ENCODE results near the gene RNPS1. TPM values are rescaled to one million over a fixed set of nuclear protein-coding genes. Genes with fewer than 3 reads are reported as not detected.

Gene RNPS1
- polyA plus RNA-seq, 2 donors = 41.4 to 100.0 TPM

DNA sequence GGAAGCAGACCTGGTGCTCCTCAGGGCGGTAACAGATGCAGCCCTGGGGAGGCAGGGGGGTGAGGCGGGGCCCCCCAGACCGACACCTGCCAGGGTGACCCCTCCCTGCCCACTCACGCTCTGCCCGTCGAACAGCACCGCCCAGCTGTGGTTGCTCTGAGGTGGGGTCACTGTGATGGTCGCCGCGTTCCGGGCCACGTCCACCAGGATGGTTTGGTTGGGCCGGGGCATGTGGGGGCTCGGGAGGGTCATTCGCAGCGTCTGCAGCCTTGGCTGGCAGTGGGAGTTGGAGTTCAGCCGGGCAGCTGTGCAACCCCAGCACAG, 58.0 kb downstream of the RNPS1 start:
- peaks cover 7 to 27% of the 10 kb centered on the region in 2 donors for H3K4me1 ChIP-seq (ENCODE audit: control insufficient read depth in 2 of 2, insufficient read depth in 2 of 2, low read length in 1 of 2)
- 89 to 91% methylated on average over 14 to 17 of the region's 17 CpGs for WGBS, 2 donors

DNA sequence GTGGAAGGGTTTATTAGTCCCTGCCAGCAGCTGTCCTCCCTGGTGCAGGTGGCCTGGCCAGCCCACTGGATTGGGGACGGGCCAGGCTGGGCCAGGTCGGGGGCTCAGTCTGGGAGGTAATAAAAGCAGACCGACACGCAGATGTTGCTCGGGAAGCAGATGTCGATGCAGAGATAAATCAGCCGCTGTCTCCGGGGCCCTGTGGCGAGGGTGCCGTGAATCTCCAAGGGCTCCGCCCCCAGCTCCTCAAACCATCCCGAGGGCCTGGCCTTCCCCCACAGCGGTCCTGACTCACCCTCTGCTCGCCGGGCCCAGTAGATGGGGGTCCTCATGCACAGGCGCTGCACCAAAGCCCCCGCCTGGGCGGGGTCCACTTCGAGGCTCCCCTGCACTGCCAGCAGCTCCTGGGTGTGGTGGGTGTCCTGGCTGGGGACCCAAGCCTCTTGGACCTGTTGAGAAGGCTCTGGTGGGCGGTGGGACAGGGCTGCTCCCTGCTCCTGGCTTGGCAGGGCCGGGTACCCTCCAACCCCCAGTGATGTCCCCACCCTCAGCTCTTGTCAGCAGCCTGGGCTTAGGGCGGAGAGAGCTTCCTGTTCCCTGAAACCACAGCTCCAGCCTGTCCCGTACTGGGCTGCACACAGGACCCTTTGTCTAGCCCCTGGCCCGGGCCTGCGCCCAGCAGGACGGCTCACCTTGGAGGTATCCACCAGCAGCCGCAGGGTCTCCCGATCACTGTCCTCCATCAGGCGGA, 58.5 kb downstream of the RNPS1 start:
- 88 to 90% methylated on average over 29 of the region's 29 CpGs for WGBS, 2 donors
- peaks cover 0 to 27% of the 10 kb centered on the region in 2 donors for H3K36me3 ChIP-seq (ENCODE audit: control insufficient read depth in 2 of 2, insufficient read depth in 2 of 2, low read length in 1 of 2)

More for the DNA sequence above, 58.0 kb downstream of the RNPS1 start:
- peaks cover 0 to 27% of the 10 kb centered on the region in 2 donors for H3K36me3 ChIP-seq (ENCODE audit: control insufficient read depth in 2 of 2, insufficient read depth in 2 of 2, low read length in 1 of 2)
- no peaks in the 10 kb centered on the region for H3K27me3 ChIP-seq (ENCODE audit: control insufficient read depth in 1 of 2, insufficient read depth in 2 of 2, low read length in 2 of 2)
- H3K27ac ChIP-seq (ENCODE audit: low read depth in 2 of 2, low read length in 1 of 2) = no peak overlapping the region
- no peak overlapping the region for H3K4me3 ChIP-seq (ENCODE audit: low read depth in 1 of 2, low read length in 2 of 2)
- no peaks in the 10 kb centered on the region for H3K9me3 ChIP-seq (ENCODE audit: control insufficient read depth in 2 of 2, insufficient read depth in 1 of 2, low read depth in 1 of 2, low read length in 1 of 2)

DNA sequence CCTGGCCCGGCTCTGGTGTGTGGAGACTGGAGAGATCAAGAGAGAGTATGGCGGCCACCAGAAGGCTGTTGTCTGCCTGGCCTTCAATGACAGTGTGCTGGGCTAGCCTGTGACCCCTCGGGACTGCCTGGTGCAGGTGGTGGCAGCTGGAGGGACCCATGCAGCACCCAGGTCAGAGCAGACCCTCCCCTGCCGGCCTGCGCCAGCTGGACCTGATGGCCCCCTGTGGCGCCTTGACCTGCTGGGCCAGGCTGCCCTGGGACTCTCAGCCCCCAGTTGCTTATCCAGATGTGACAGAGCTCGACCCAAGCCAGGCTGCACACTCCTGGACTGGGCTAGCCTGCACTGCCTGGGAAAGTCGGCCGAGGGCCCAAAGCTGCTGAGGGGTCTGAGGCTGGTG, 59.2 kb downstream of the RNPS1 start:
- peaks cover 7 to 29% of the 10 kb centered on the region in 2 donors for H3K4me1 ChIP-seq (ENCODE audit: control insufficient read depth in 2 of 2, insufficient read depth in 2 of 2, low read length in 1 of 2)

More for the DNA sequence above, 58.5 kb downstream of the RNPS1 start:
- no peak overlapping the region for H3K4me3 ChIP-seq (ENCODE audit: low read depth in 1 of 2, low read length in 2 of 2)
- no peaks in the 10 kb centered on the region for H3K27me3 ChIP-seq (ENCODE audit: control insufficient read depth in 1 of 2, insufficient read depth in 2 of 2, low read length in 2 of 2)
- no peak overlapping the region for H3K27ac ChIP-seq (ENCODE audit: low read depth in 2 of 2, low read length in 1 of 2)
- H3K9me3 ChIP-seq (ENCODE audit: control insufficient read depth in 2 of 2, insufficient read depth in 1 of 2, low read depth in 1 of 2, low read length in 1 of 2) = no peaks in the 10 kb centered on the region
- H3K4me1 ChIP-seq (ENCODE audit: control insufficient read depth in 2 of 2, insufficient read depth in 2 of 2, low read length in 1 of 2) = peaks cover 7 to 30% of the 10 kb centered on the region in 2 donors

DNA sequence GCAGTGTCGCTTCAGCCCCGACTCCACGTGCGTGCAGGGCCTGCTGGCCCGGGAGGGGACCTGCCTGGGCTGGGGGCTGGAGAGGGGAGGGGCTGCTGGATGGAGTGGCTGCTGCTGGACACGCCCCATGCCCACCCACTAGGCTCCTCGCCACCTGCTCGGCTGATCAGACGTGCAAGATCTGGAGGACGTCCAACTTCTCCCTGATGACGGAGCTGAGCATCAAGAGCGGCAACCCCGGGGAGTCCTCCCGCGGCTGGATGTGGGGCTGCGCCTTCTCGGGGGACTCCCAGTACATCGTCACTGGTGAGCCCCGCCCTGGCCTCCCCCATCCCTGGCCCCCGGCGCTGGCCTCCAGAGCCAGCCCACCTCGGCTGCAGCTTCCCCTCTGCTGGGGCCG, 59.6 kb downstream of the RNPS1 start:
- H3K27ac ChIP-seq (ENCODE audit: low read depth in 2 of 2, low read length in 1 of 2) = no peak overlapping the region
- H3K36me3 ChIP-seq (ENCODE audit: control insufficient read depth in 2 of 2, insufficient read depth in 2 of 2, low read length in 1 of 2) = peaks cover 0 to 27% of the 10 kb centered on the region in 2 donors
- H3K4me3 ChIP-seq (ENCODE audit: low read depth in 1 of 2, low read length in 2 of 2) = no peak overlapping the region
- no peaks in the 10 kb centered on the region for H3K27me3 ChIP-seq (ENCODE audit: control insufficient read depth in 1 of 2, insufficient read depth in 2 of 2, low read length in 2 of 2)
- no peaks in the 10 kb centered on the region for H3K9me3 ChIP-seq (ENCODE audit: control insufficient read depth in 2 of 2, insufficient read depth in 1 of 2, low read depth in 1 of 2, low read length in 1 of 2)
- H3K4me1 ChIP-seq (ENCODE audit: control insufficient read depth in 2 of 2, insufficient read depth in 2 of 2, low read length in 1 of 2) = peaks cover 7 to 26% of the 10 kb centered on the region in 2 donors
- WGBS, 2 donors = 79 to 83% methylated on average over 23 of the region's 23 CpGs

More for the DNA sequence above, 59.2 kb downstream of the RNPS1 start:
- Histone ChIP-seq H3K36me3 (ENCODE audit: control insufficient read depth in 2 of 2, insufficient read depth in 2 of 2, low read length in 1 of 2) (peaks cover 0 to 27% of the 10 kb centered on the region in 2 donors), H3K27ac (ENCODE audit: low read depth in 2 of 2, low read length in 1 of 2) (no peak overlapping the region), H3K9me3 (ENCODE audit: control insufficient read depth in 2 of 2, insufficient read depth in 1 of 2, low read depth in 1 of 2, low read length in 1 of 2) (no peaks in the 10 kb centered on the region), H3K27me3 (ENCODE audit: control insufficient read depth in 1 of 2, insufficient read depth in 2 of 2, low read length in 2 of 2) (no peaks in the 10 kb centered on the region), H3K4me3 (ENCODE audit: low read depth in 1 of 2, low read length in 2 of 2) (no peak overlapping the region)
- 93 to 97% methylated on average over 9 of the region's 9 CpGs for WGBS, 2 donors

DNA sequence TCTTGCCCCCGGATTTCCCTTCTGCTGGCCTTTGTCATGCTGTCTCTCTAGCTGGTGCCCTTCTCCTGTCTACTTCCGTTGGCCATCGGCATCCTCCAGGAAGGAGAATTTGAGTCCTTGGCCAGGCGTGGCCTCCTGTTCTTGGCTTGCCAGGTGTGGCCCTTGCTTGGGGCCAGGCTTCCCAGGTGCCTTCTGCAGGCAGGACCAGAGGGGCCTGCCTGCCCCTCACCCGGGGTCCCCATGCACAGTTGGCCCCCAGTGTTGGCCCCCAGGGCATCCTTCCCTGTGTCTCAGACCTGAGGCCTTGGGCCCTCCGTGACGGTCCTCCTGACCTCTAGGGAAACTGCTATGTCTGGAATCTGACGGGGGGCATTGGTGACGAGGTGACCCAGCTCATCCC, 60.1 kb downstream of the RNPS1 start:
- 89 to 93% methylated on average over 9 of the region's 9 CpGs for WGBS, 2 donors

DNA sequence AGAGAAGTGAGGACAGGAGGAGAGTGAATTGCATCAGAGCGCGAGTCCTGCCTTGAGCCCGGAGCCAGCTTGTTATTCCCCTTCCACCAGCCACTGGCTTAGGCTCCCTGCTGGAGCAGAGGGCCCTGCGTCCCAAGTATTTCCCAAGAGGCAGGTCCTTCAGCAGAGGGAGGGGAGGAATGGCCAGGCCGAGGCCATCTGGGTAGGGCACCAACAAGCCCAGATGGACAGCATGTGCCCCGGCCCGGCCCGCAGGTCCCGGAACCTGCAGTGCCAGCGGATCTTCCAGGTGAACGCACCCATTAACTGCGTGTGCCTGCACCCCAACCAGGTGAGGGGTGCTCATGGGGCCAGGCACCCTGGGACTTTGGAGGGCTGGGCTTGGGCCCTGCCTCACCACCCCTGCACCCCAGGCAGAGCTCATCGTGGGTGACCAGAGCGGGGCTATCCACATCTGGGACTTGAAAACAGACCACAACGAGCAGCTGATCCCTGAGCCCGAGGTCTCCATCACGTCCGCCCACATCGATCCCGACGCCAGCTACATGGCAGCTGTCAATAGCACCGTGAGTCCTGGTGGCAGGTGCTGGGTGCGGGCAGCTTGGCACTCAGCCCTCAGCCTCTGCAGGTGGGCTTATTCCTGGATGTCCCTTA, 61.0 kb downstream of the RNPS1 start:
- Histone ChIP-seq H3K27me3 (ENCODE audit: control insufficient read depth in 1 of 2, insufficient read depth in 2 of 2, low read length in 2 of 2) (no peaks in the 10 kb centered on the region), H3K4me3 (ENCODE audit: low read depth in 1 of 2, low read length in 2 of 2) (no peak overlapping the region), H3K27ac (ENCODE audit: low read depth in 2 of 2, low read length in 1 of 2) (no peak overlapping the region), H3K4me1 (ENCODE audit: control insufficient read depth in 2 of 2, insufficient read depth in 2 of 2, low read length in 1 of 2) (peaks cover 7 to 12% of the 10 kb centered on the region in 2 donors), H3K36me3 (ENCODE audit: control insufficient read depth in 2 of 2, insufficient read depth in 2 of 2, low read length in 1 of 2) (peaks cover 0 to 26% of the 10 kb centered on the region in 2 donors), H3K9me3 (ENCODE audit: control insufficient read depth in 2 of 2, insufficient read depth in 1 of 2, low read depth in 1 of 2, low read length in 1 of 2) (no peaks in the 10 kb centered on the region)
- WGBS, 2 donors = 90 to 92% methylated on average over 23 of the region's 23 CpGs

More for the DNA sequence above, 60.1 kb downstream of the RNPS1 start:
- Histone ChIP-seq H3K9me3 (ENCODE audit: control insufficient read depth in 2 of 2, insufficient read depth in 1 of 2, low read depth in 1 of 2, low read length in 1 of 2) (no peaks in the 10 kb centered on the region), H3K4me3 (ENCODE audit: low read depth in 1 of 2, low read length in 2 of 2) (no peak overlapping the region), H3K4me1 (ENCODE audit: control insufficient read depth in 2 of 2, insufficient read depth in 2 of 2, low read length in 1 of 2) (peaks cover 7 to 22% of the 10 kb centered on the region in 2 donors), H3K27ac (ENCODE audit: low read depth in 2 of 2, low read length in 1 of 2) (no peak overlapping the region), H3K27me3 (ENCODE audit: control insufficient read depth in 1 of 2, insufficient read depth in 2 of 2, low read length in 2 of 2) (no peaks in the 10 kb centered on the region), H3K36me3 (ENCODE audit: control insufficient read depth in 2 of 2, insufficient read depth in 2 of 2, low read length in 1 of 2) (peaks cover 0 to 27% of the 10 kb centered on the region in 2 donors)

DNA sequence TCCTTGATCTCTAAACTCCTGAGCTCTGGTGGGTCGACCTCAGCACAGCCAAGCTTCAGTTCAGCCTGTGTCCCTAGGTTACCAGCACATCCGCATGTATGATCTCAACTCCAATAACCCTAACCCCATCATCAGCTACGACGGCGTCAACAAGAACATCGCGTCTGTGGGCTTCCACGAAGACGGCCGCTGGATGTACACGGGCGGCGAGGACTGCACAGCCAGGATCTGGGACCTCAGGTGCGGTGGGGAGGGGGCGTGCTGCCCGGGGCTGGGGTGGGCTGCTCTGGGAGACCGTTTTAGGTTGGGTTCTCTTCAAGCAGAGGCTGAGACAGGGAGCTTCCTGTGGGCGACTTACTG, 61.5 kb downstream of the RNPS1 start:
- Histone ChIP-seq H3K27ac (ENCODE audit: low read depth in 2 of 2, low read length in 1 of 2) (no peak overlapping the region), H3K9me3 (ENCODE audit: control insufficient read depth in 2 of 2, insufficient read depth in 1 of 2, low read depth in 1 of 2, low read length in 1 of 2) (no peaks in the 10 kb centered on the region), H3K4me1 (ENCODE audit: control insufficient read depth in 2 of 2, insufficient read depth in 2 of 2, low read length in 1 of 2) (peaks cover 7 to 11% of the 10 kb centered on the region in 2 donors), H3K36me3 (ENCODE audit: control insufficient read depth in 2 of 2, insufficient read depth in 2 of 2, low read length in 1 of 2) (peaks cover 0 to 24% of the 10 kb centered on the region in 2 donors), H3K4me3 (ENCODE audit: low read depth in 1 of 2, low read length in 2 of 2) (peak overlapping the region; percentile 68 to 97), H3K27me3 (ENCODE audit: control insufficient read depth in 1 of 2, insufficient read depth in 2 of 2, low read length in 2 of 2) (no peaks in the 10 kb centered on the region)
- WGBS, 2 donors = 76 to 80% methylated on average over 18 of the region's 18 CpGs

DNA sequence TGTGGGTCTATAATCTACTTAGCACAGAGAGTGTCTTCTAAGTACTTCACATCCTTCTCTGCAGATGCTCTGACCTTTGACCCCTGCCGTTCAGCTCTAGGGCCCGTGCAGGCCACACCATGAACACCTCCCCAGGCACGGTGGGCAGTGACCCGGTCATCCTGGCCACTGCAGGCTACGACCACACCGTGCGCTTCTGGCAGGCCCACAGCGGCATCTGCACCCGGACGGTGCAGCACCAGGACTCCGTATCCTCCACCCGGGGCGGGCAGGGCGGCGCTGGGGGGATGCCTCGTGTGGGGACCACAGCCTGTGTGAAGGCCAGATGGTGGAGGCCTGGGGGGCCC, 62.0 kb downstream of the RNPS1 start:
- WGBS, 2 donors = 5 to 8% methylated on average over 13 to 16 of the region's 16 CpGs
- no peaks in the 10 kb centered on the region for H3K9me3 ChIP-seq (ENCODE audit: control insufficient read depth in 2 of 2, insufficient read depth in 1 of 2, low read depth in 1 of 2, low read length in 1 of 2)
- peaks cover 0 to 24% of the 10 kb centered on the region in 2 donors for H3K36me3 ChIP-seq (ENCODE audit: control insufficient read depth in 2 of 2, insufficient read depth in 2 of 2, low read length in 1 of 2)
- H3K27me3 ChIP-seq (ENCODE audit: control insufficient read depth in 1 of 2, insufficient read depth in 2 of 2, low read length in 2 of 2) = no peaks in the 10 kb centered on the region
- peaks cover 7 to 11% of the 10 kb centered on the region in 2 donors for H3K4me1 ChIP-seq (ENCODE audit: control insufficient read depth in 2 of 2, insufficient read depth in 2 of 2, low read length in 1 of 2)
- peak overlapping the region; percentile 68 to 97 for H3K4me3 ChIP-seq (ENCODE audit: low read depth in 1 of 2, low read length in 2 of 2)
- peak overlapping the region in 1 of 2 donors; percentile 98 for H3K27ac ChIP-seq (ENCODE audit: low read depth in 2 of 2, low read length in 1 of 2)

DNA sequence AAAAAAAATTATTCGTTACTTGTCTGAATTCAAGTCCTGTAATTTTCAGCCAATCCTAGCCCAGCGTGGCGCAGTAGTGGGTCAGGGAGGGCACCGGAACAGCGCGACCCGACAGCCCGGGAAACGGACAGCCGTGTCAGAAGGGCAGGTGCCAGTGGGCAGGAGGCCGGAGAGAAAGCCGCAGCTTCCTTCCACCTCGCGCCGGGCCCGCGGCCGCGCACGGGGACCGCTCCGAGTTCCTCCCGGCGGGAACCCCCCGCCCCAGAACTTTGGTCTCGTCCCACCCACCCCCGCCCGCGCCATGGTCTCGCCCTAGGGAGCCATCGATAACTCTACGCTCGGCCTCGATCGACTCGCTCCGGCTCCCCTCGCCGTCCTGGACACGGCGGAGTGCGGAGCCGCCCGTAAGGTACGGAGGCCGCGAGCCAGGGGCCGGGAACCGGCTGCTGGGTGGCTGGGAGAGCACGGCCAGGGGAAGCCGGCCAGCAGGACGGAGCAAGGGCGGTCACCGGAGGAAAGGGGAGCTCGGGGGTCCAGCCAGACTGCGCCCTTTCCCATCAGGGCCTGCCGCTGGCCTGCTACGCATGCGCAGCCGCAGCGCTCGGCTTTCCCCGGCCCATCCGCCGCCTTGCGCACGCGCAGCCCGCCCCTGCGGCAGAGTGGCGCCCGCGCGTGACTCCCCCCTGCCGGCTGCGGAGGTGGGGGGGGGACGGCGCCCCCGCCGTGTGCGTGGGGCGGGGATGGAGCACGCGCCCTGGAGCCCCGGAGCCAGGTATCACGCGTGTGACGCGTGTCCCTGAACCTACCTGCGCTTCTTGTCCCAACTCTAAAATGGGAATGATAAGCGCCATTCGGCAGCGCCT, 62.6 kb downstream of the RNPS1 start, which contains the start of gene MLST8:
MLST8 (plus strand) TSS at position 351 of the 863 bp plus-strand sequence. CDS start 632 bp downstream, outside the sequence.
- WGBS, 2 donors = 0% methylated on average over 84 to 93 of the region's 93 CpGs
- H3K27ac ChIP-seq (ENCODE audit: low read depth in 2 of 2, low read length in 1 of 2) = peak within 1 kb of the TSS; percentile 98 to 99
- peaks cover 7 to 11% of the 10 kb centered on the region in 2 donors for H3K4me1 ChIP-seq (ENCODE audit: control insufficient read depth in 2 of 2, insufficient read depth in 2 of 2, low read length in 1 of 2)
- peaks cover 0 to 24% of the 10 kb centered on the region in 2 donors for H3K36me3 ChIP-seq (ENCODE audit: control insufficient read depth in 2 of 2, insufficient read depth in 2 of 2, low read length in 1 of 2)
- no peaks in the 10 kb centered on the region for H3K27me3 ChIP-seq (ENCODE audit: control insufficient read depth in 1 of 2, insufficient read depth in 2 of 2, low read length in 2 of 2)
- H3K9me3 ChIP-seq (ENCODE audit: control insufficient read depth in 2 of 2, insufficient read depth in 1 of 2, low read depth in 1 of 2, low read length in 1 of 2) = no peaks in the 10 kb centered on the region
- peak within 1 kb of the TSS; percentile 68 to 97 for H3K4me3 ChIP-seq (ENCODE audit: low read depth in 1 of 2, low read length in 2 of 2)

Data from esophagus (tissue), 2 donors.